Right atrium auricular region (tissue), 2 donors: ENCODE data around the gene CEACAM6. TPM values are rescaled to one million over a fixed set of nuclear protein-coding genes. Genes with fewer than 3 reads are reported as not detected.

Source experiments
- DNase-seq: peaks from one replicate; pipeline ENCODE4 v3.0.0-alpha.2; 2019; ENCODE audit warnings: low spot score
- H3K27ac ChIP-seq, 2 donors: fragments of 200-600 bp; sonication (generic); 1 replicate in 1 of 2; 2 replicates in 1 of 2; pipeline ENCODE4 v1.5.1; 2016 to 2019
- H3K27me3 ChIP-seq, 2 donors: fragments of 200-600 bp; sonication (generic); one replicate each; pipeline versions ENCODE4 v1.5.1 to v1.6.0; 2017 to 2019
- H3K36me3 ChIP-seq: fragments of 200-600 bp; sonication (generic); one replicate; pipeline ENCODE4 v1.5.1; 2016
- H3K4me1 ChIP-seq, 2 donors: fragments of 200-600 bp; sonication (generic); one replicate each; pipeline versions ENCODE4 v1.5.1 to v1.6.0; 2017 to 2019
- H3K4me3 ChIP-seq, 2 donors: fragments of 200-600 bp; sonication (generic); 1 replicate in 1 of 2; 2 replicates in 1 of 2; pipeline ENCODE4 v1.5.1; 2017 to 2019; ENCODE audit warnings: mild to moderate bottlenecking in 1 of 2, moderate library complexity in 1 of 2
- H3K9me3 ChIP-seq, 2 donors: fragments of 200-600 bp; sonication (generic); one replicate each; pipeline ENCODE4 v1.5.1; 2019
- total RNA-seq, 2 donors: library from RNA; depleted of rRNA; stranded (reverse); fragments of >200 nt; gene quantifications; one replicate each; pipeline ENCODE4 v1.1.0, GENCODE V29; 2016
- TF ChIP-seq, protein P1 (sequence below), 2 donors: fragments of 200-600 bp; sonication (generic); IDR thresholded peaks; one replicate each; pipeline ENCODE4 v1.5.1; 2019; ENCODE audit warnings: antibody characterized with exemption in 2 of 2

Gene CEACAM6
- total RNA-seq, 2 donors from 2014 or later = not detected

- DNase-seq = no peak
- TF ChIP-seq, protein P1, sequence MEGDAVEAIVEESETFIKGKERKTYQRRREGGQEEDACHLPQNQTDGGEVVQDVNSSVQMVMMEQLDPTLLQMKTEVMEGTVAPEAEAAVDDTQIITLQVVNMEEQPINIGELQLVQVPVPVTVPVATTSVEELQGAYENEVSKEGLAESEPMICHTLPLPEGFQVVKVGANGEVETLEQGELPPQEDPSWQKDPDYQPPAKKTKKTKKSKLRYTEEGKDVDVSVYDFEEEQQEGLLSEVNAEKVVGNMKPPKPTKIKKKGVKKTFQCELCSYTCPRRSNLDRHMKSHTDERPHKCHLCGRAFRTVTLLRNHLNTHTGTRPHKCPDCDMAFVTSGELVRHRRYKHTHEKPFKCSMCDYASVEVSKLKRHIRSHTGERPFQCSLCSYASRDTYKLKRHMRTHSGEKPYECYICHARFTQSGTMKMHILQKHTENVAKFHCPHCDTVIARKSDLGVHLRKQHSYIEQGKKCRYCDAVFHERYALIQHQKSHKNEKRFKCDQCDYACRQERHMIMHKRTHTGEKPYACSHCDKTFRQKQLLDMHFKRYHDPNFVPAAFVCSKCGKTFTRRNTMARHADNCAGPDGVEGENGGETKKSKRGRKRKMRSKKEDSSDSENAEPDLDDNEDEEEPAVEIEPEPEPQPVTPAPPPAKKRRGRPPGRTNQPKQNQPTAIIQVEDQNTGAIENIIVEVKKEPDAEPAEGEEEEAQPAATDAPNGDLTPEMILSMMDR (IDR thresholded peaks at IDR 0.05) = no peak
- H3K9me3 ChIP-seq = no peaks in the 10 kb centered on the region
- H3K4me3 ChIP-seq = no peak overlapping the region
- no peak overlapping the region for H3K27ac ChIP-seq
- H3K36me3 ChIP-seq = no peaks in the 10 kb centered on the region
- no peaks in the 10 kb centered on the region for H3K27me3 ChIP-seq
- no peaks in the 10 kb centered on the region for H3K4me1 ChIP-seq
These were observed 55.7 kb downstream of the CEACAM6 start for GRCh38 chr19:41811036-41811435.

DNA sequence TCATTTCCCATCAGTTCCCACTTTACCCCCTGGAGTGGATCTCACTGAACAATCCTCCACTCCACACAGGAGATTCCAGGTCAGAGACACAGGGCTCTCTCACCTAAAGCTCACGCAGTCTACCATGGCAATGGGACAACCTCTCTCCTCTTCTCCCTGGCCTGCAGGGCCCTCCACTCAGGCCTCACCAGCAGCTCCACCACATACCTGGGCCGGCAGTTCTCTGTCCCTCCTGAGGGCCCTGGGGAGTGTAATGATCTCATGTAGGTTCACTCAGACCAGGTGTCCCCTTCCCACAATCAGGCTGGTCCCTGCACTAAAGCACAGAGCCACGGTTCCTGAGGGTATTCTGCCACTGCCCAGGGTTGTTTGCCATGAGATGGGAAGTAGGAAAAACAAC, 56.7 kb downstream of the CEACAM6 start:
- no peaks in the 10 kb centered on the region for H3K36me3 ChIP-seq
- no peak overlapping the region for H3K4me3 ChIP-seq
- no peaks in the 10 kb centered on the region for H3K9me3 ChIP-seq
- no peak overlapping the region for H3K27ac ChIP-seq
- no peaks in the 10 kb centered on the region for H3K27me3 ChIP-seq
- H3K4me1 ChIP-seq = no peaks in the 10 kb centered on the region
- DNase-seq = no peak
- TF ChIP-seq, protein P1 (IDR thresholded peaks at IDR 0.05) = no peak

DNA sequence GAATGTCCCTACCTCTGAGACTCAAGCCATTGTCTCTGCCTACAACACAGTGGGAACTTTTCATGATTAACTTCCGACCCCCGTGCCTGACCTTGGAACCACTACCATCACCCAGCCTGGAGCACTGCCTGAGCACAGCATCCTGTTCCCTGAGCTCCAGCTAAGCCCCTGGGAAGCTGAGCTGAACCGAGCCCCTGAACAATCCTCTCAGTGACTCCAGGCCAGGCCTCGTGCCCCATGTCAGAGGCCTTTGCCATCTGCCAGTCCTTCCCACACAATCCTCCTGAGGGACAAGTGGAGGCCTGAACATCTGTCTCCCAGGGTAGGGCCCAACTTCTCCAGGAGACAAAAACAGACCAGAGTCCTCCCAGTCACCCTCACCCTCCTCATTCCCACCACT, 58.6 kb downstream of the CEACAM6 start:
- no peaks in the 10 kb centered on the region for H3K9me3 ChIP-seq
- H3K4me1 ChIP-seq = no peaks in the 10 kb centered on the region
- H3K27ac ChIP-seq = no peak overlapping the region
- TF ChIP-seq, protein P1 (IDR thresholded peaks at IDR 0.05) = no peak
- no peaks in the 10 kb centered on the region for H3K36me3 ChIP-seq
- H3K27me3 ChIP-seq = no peaks in the 10 kb centered on the region
- DNase-seq = no peak
- H3K4me3 ChIP-seq = no peak overlapping the region

- H3K27me3 ChIP-seq = no peaks in the 10 kb centered on the region
- no peak overlapping the region for H3K4me3 ChIP-seq
- no peak for DNase-seq
- H3K36me3 ChIP-seq = no peaks in the 10 kb centered on the region
- H3K9me3 ChIP-seq = no peaks in the 10 kb centered on the region
- TF ChIP-seq, protein P1 (IDR thresholded peaks at IDR 0.05) = no peak
- no peak overlapping the region for H3K27ac ChIP-seq
- no peaks in the 10 kb centered on the region for H3K4me1 ChIP-seq
These were observed 60.0 kb downstream of the CEACAM6 start for GRCh38 chr19:41815301-41815700.

- no peak for DNase-seq
- Histone ChIP-seq H3K36me3 (no peaks in the 10 kb centered on the region), H3K4me1 (no peaks in the 10 kb centered on the region), H3K4me3 (no peak overlapping the region), H3K27me3 (no peaks in the 10 kb centered on the region), H3K9me3 (no peaks in the 10 kb centered on the region), H3K27ac (no peak overlapping the region)
- TF ChIP-seq, protein P1 (IDR thresholded peaks at IDR 0.05) = no peak
These were observed 61.4 kb downstream of the CEACAM6 start for GRCh38 chr19:41816761-41817160.

DNA sequence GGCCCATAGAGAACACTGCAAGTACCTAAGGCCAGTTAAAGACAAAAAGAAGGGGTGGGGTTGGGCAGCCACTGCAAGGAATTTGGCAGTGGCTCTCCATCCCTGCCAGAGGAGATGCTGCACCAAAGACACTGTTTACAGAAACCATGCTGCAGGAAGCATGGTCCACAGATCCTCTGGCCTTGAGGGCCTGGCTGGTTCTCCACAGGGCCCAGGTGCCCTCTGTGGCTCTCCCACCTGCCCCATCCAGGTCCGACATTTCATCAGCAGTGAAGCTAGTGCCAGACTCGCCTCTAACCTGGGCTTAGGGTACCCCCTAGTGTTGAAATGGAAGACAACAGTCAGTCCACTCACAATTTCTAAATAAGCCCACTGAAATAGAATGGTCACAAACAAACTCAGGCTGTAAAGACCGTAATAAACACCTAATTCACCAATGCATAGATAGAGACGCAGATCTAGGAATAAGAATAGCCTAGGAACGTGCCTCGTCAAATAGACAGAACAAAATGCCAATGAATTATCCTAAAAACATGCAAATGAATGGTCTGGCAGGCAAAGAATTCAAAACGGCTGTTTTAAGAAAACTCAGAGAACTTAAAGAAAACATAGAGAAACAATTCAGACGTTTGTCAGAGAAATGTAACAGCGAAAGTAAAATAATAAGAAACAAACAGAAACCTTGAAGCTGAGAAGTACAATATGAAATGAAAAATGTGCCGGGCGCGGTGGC, 65.8 kb downstream of the CEACAM6 start:
- Histone ChIP-seq H3K27me3 (no peaks in the 10 kb centered on the region), H3K27ac (no peak overlapping the region), H3K4me3 (no peak overlapping the region), H3K9me3 (no peaks in the 10 kb centered on the region), H3K4me1 (no peaks in the 10 kb centered on the region), H3K36me3 (no peaks in the 10 kb centered on the region)
- TF ChIP-seq, protein P1 (IDR thresholded peaks at IDR 0.05) = peak in 1 of 2 donors; percentile 48
- DNase-seq = no peak
